DOHH2 (cell line): Measurements from ENCODE around the gene SAE1.

Experiments
- H3F3A ChIP-seq: fragments of 200-600 bp; sonication (generic), shearing (Covaris generic); 2 replicates; pipeline ENCODE4 v1.6.0; 2016; ENCODE audit warnings: antibody characterized with exemption, mild to moderate bottlenecking; ENCODE audit not compliant: control insufficient read depth, insufficient read depth
- H3K27ac ChIP-seq: fragments of 200-600 bp; sonication (generic); 2 replicates; pipeline ENCODE4 v1.5.1; 2014; ENCODE audit warnings: low read depth, mild to moderate bottlenecking, low read length, moderate library complexity
- H3K27me3 ChIP-seq: fragments of 200-600 bp; sonication (generic); 2 replicates; pipeline ENCODE4 v1.6.1; 2014; ENCODE audit warnings: mild to moderate bottlenecking, low read length, mixed read lengths; ENCODE audit not compliant: control insufficient read depth
- H3K36me3 ChIP-seq: fragments of 200-600 bp; sonication (generic); 2 replicates; pipeline ENCODE4 v1.6.1; 2014; ENCODE audit warnings: mild to moderate bottlenecking, low read length, moderate library complexity, mixed read lengths; ENCODE audit not compliant: control insufficient read depth
- H3K4me1 ChIP-seq: fragments of 200-600 bp; sonication (generic); 2 replicates; pipeline ENCODE4 v1.6.1; 2014; ENCODE audit warnings: mild to moderate bottlenecking, low read length, mixed read lengths; ENCODE audit not compliant: control insufficient read depth
- H3K4me2 ChIP-seq: fragments of 200-600 bp; sonication (generic); 2 replicates; pipeline ENCODE4 v1.6.0; 2014; ENCODE audit warnings: mild to moderate bottlenecking, low read length, moderate library complexity
- H3K4me3 ChIP-seq: fragments of 200-600 bp; sonication (generic); 2 replicates; pipeline ENCODE4 v1.5.1; 2014; ENCODE audit warnings: mild to moderate bottlenecking, low read length, mixed read lengths
- H3K79me2 ChIP-seq: fragments of 200-600 bp; sonication (generic); 2 replicates; pipeline ENCODE4 v1.6.1; 2014; ENCODE audit warnings: mild to moderate bottlenecking, low read length, mixed read lengths; ENCODE audit not compliant: control insufficient read depth
- H3K9me2 ChIP-seq: fragments of 200-600 bp; sonication (generic); replicated peaks from 2 replicates; pipeline ENCODE4 v1.6.1; 2014; ENCODE audit warnings: mild to moderate bottlenecking, low read length, mixed read lengths; ENCODE audit not compliant: control insufficient read depth
- H3K9me3 ChIP-seq: fragments of 200-600 bp; sonication (generic); 2 replicates; pipeline ENCODE4 v1.6.1; 2014; ENCODE audit warnings: antibody characterized with exemption, low read length, mixed read lengths; ENCODE audit not compliant: control insufficient read depth, insufficient read depth
- H4K20me1 ChIP-seq: fragments of 200-600 bp; sonication (generic); 2 replicates; pipeline ENCODE4 v1.6.0; 2014; ENCODE audit warnings: low read depth, mild to moderate bottlenecking, antibody characterized with exemption, low read length, moderate library complexity; ENCODE audit not compliant: control insufficient read depth, insufficient read depth
- EZH2phosphoT487 ChIP-seq: fragments of 200-600 bp; sonication (generic); IDR thresholded peaks from 2 replicates; pipeline ENCODE4 v1.6.1; 2017; ENCODE audit warnings: borderline replicate concordance, mild to moderate bottlenecking, antibody characterized with exemption, low read length, moderate library complexity, mixed read lengths
- TF ChIP-seq, protein P1 (sequence below): fragments of 200-600 bp; sonication (generic); IDR thresholded peaks from one replicate; pipeline ENCODE4 v1.5.1; 2014; ENCODE audit warnings: antibody characterized with exemption, mild to moderate bottlenecking, low read depth, low read length; ENCODE audit not compliant: poor library complexity, severe bottlenecking

SAE1 gene

DNA sequence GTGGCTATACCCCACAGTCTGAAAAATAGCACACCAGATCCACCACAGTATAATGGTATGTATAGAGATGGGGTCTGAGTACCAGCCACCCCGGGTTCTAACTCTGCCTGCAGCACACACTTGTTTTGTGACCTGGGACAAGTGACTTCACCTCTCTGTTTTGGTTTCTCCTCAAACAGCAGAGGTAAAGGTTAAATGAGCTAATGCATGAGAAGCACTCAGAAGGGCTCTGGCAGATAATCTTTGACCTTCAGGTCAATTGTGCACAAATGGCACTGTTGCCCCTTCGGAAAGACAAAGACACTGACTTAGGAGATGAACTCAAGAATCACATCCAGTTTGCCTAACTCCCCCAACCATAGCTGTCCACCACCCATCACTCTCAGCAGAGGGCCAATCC, 24.8 kb upstream of the SAE1 start:
- no peak overlapping the region for H3K4me2 ChIP-seq
- H3K4me3 ChIP-seq: no peak overlapping the region
- H4K20me1 ChIP-seq: peaks cover 7% of the 10 kb centered on the region; the same call in 1 of the 2 replicates
- peaks cover 74% of the 10 kb centered on the region for H3K36me3 ChIP-seq
- peaks cover 31% of the 10 kb centered on the region for H3F3A ChIP-seq
- no peak overlapping the region for H3K27ac ChIP-seq
- H3K4me1 ChIP-seq: peaks cover 44% of the 10 kb centered on the region
- no peaks in the 10 kb centered on the region for H3K9me2 ChIP-seq
- H3K79me2 ChIP-seq: peaks cover 99% of the 10 kb centered on the region
- no peaks in the 10 kb centered on the region for H3K9me3 ChIP-seq
- no peak for TF ChIP-seq EZH2phosphoT487
- TF ChIP-seq, protein P1, sequence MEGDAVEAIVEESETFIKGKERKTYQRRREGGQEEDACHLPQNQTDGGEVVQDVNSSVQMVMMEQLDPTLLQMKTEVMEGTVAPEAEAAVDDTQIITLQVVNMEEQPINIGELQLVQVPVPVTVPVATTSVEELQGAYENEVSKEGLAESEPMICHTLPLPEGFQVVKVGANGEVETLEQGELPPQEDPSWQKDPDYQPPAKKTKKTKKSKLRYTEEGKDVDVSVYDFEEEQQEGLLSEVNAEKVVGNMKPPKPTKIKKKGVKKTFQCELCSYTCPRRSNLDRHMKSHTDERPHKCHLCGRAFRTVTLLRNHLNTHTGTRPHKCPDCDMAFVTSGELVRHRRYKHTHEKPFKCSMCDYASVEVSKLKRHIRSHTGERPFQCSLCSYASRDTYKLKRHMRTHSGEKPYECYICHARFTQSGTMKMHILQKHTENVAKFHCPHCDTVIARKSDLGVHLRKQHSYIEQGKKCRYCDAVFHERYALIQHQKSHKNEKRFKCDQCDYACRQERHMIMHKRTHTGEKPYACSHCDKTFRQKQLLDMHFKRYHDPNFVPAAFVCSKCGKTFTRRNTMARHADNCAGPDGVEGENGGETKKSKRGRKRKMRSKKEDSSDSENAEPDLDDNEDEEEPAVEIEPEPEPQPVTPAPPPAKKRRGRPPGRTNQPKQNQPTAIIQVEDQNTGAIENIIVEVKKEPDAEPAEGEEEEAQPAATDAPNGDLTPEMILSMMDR: no peak
- H3K27me3 ChIP-seq: no peaks in the 10 kb centered on the region

DNA sequence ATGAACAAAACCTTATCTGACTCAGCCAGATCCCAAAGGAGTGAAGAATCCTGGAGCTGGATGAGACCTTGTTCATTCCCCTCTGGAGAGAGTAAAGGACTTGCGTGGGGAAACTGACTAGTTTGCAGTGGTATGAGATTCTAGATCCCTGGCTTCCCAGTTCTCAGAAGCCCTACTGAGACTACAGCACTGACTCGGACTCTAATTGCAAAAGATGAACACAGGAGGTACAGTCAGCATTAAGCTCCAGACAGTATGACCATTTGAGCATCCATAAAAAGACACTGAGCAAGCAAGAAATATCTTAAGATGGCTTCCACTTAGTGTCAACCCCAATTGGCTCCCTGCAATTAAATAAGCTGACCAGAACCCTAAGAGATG, 23.8 kb upstream of the SAE1 start:
- 0 out of 2 replicates have a peak overlapping the region, but pooled peaks have one; percentile 86 for H3K27ac ChIP-seq
- peaks cover 7% of the 10 kb centered on the region; the same call in 1 of the 2 replicates for H4K20me1 ChIP-seq
- peaks cover 44% of the 10 kb centered on the region for H3K4me1 ChIP-seq
- no peaks in the 10 kb centered on the region for H3K27me3 ChIP-seq
- H3K9me3 ChIP-seq: no peaks in the 10 kb centered on the region
- peaks cover 84% of the 10 kb centered on the region for H3K36me3 ChIP-seq
- no peak overlapping the region for H3K4me3 ChIP-seq
- peaks cover 99% of the 10 kb centered on the region for H3K79me2 ChIP-seq
- TF ChIP-seq EZH2phosphoT487: no peak
- no peaks in the 10 kb centered on the region for H3K9me2 ChIP-seq
- peaks cover 35% of the 10 kb centered on the region for H3F3A ChIP-seq
- H3K4me2 ChIP-seq: peak overlapping the region; percentile 96

DNA sequence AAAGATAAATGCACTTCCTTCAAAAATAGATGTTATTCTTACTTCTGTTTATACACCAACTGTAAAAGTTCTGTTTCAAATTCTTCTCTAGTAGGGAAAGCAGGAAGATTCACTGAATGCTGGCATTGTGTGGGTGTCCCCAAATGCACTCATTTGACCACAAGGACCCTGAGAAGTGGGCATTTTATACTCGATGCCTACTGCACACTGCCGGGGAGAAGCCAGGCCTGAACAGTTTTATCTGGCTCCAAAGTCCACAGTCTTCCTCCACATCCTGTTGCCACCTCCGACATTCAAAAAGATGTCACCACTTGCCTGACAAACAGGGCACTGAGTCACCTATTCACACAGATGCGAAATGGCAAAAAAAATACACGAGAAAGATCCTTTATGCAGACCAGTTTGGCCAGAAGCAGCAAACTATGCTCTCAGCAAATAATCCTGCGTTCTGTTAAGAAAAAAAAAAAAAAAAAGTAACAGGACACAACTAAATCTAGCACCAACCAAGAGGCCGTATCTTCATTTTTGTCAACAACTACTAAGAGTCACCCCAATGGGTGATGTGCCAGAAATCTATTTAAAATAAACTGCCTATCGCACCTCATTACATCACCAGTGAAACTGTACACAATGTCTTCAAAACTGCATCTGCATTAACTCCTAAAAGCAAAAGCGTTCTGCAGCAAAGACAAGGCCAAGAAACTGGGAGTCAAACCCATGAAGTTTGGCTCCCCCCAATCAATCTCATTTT, 23.3 kb upstream of the SAE1 start:
- Histone ChIP-seq H3K4me3 (no peak overlapping the region; the same call in 1 of the 2 replicates), H3K9me3 (no peaks in the 10 kb centered on the region), H3K27ac (peak overlapping the region; percentile 86), H3F3A (peaks cover 35% of the 10 kb centered on the region), H3K36me3 (peaks cover 82% of the 10 kb centered on the region), H4K20me1 (peaks cover 7% of the 10 kb centered on the region; the same call in 1 of the 2 replicates), H3K9me2 (no peaks in the 10 kb centered on the region), H3K4me1 (peaks cover 44% of the 10 kb centered on the region), H3K79me2 (peaks cover 96% of the 10 kb centered on the region), H3K4me2 (peak overlapping the region; percentile 96), H3K27me3 (no peaks in the 10 kb centered on the region)
- TF ChIP-seq, protein P1: no peak
- TF ChIP-seq EZH2phosphoT487: no peak
